ENCODE data around the gene TMEM9B.

The TMEM9B gene

DNA sequence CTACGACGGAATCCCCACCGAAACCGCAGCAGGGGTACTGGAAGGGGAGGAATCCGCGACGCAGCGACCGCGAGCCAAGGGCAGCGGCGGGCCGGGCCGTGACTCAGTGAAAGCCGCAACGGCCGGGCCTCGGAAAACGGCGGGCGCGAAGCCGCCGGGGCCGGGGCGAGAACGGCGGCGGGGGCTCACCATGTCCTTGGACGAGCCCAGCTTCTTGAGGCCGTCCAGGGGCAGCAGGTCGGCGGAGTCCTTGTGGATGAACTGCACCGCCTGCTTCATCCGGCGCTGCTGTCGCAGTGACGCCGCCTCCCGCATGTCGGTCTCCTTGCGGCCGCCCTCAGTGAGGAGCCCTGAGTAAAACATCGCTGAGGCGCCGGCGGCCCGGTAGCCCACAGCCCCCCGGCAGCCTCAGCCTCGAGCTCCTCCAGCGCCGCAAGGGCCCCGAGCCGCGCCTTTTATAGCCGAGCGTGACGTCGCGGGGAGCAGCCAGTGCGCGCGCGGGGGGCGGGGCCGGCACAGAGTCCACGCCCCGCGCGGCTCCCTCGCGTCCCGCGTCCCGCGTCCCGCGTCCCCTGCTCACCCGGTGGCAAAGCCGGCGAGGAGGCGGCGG, 39.4 kb upstream of the TMEM9B start, which contains the start of gene NRIP3:
Gene NRIP3, minus strand, starts transcription at position 429 of the 610 bp plus-strand sequence. Its CDS starts 66 bp downstream, at position 363.
- TF ChIP-seq, protein P1, sequence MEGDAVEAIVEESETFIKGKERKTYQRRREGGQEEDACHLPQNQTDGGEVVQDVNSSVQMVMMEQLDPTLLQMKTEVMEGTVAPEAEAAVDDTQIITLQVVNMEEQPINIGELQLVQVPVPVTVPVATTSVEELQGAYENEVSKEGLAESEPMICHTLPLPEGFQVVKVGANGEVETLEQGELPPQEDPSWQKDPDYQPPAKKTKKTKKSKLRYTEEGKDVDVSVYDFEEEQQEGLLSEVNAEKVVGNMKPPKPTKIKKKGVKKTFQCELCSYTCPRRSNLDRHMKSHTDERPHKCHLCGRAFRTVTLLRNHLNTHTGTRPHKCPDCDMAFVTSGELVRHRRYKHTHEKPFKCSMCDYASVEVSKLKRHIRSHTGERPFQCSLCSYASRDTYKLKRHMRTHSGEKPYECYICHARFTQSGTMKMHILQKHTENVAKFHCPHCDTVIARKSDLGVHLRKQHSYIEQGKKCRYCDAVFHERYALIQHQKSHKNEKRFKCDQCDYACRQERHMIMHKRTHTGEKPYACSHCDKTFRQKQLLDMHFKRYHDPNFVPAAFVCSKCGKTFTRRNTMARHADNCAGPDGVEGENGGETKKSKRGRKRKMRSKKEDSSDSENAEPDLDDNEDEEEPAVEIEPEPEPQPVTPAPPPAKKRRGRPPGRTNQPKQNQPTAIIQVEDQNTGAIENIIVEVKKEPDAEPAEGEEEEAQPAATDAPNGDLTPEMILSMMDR (conservative IDR thresholded peaks at IDR 0.05) = no peak
- TF ChIP-seq ZFX (IDR thresholded peaks at IDR 0.05) = no peak
- no peak within 1 kb of the TSS for H3K27ac ChIP-seq

DNA sequence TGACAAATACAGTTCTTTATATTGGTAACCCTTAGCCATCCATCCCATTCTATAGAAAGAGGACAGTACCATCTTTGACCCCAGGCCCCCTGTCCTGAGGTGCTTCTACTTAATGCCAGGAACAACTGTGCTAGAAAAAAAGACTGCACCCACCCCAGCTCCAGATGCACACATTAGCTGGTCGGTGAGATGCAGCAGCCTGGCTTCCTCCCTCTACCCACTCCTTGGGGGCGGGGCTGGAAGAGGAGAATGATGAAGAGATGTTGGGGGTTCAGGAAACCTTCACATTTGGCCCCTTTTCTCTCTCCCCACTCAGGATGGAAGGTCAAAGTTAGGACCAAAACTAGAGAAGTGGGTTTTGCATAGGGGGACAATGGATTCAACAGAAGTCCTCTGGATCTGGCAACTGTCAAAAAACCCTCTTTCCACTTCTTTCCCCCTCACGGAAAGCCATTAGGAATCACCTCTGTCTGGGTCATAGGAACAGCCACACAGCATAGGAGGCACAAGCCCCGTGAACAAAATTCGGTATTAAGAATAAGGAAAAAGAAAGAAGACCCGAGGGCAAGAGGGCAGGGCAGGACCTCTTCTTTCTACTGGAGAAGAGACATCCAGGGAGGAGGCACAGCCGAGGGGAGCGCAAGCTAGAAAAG, 38.8 kb upstream of the TMEM9B start:
- TF ChIP-seq ZFX (IDR thresholded peaks at IDR 0.05) = no peak
- TF ChIP-seq, protein P1 (conservative IDR thresholded peaks at IDR 0.05) = no peak
- no peak overlapping the region for H3K27ac ChIP-seq

DNA sequence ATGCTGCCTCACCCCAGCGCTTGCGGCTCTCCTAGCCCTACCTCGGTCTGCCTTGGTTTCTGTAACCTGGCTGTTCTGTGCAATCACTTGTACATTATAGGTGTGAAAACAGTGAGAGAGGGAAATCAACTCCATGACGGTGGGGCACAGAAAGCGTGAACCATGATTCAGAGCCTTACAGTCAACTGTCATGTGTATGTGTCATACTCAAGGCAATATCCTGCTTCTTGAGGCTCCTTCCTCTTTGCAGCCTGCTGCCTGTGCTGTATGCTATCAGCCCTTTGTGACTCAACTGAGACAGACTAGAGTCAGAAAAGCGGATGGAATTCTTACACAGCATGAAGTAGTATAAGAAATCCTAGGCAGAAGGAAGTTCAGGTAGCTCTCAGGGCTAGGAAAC, 37.5 kb upstream of the TMEM9B start:
- TF ChIP-seq ZFX (IDR thresholded peaks at IDR 0.05) = no peak
- TF ChIP-seq, protein P1 (conservative IDR thresholded peaks at IDR 0.05) = no peak
- H3K27ac ChIP-seq = no peak overlapping the region

DNA sequence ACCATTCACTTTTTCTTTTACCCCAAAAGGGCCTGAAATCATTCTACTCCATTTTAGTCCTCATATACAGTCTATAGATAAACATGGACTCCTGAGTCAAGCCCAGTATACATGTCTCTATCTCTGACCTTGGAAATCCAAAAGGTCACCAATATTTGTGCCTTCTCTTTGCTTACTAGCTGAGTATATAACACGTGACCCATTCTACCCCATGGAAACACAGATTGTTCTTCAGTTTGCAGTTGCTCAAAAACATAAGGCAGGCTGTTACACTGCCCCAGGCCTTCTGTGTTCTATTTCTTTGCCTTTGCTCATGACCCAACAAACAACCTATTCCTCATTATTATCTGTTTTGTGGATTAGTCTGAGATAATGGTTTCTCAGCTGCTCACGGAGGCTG, 33.8 kb upstream of the TMEM9B start:
- H3K27ac ChIP-seq = no peak overlapping the region
- TF ChIP-seq, protein P1 (conservative IDR thresholded peaks at IDR 0.05) = no peak

DNA sequence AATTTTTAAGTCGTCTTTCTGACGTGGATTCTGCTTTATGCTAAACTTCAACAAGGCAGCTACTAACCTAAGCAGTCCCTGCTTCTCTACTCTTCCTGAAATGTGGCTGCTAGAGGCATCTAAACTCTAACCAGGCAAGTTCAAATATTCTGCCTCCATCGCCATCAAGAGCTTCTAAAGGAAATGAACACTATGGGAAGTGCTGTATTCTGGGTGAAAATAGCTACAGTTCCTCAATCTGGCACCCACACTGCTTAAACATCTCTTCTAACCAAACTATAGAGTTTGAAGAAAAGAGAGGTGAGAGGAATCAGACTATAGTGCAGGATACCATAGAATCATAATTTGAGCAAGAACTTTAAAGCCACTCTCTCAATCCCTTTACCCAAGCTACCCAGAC, 33.2 kb upstream of the TMEM9B start:
- TF ChIP-seq ZFX (IDR thresholded peaks at IDR 0.05) = no peak
- TF ChIP-seq, protein P1 (conservative IDR thresholded peaks at IDR 0.05) = no peak
- no peak overlapping the region for H3K27ac ChIP-seq

DNA sequence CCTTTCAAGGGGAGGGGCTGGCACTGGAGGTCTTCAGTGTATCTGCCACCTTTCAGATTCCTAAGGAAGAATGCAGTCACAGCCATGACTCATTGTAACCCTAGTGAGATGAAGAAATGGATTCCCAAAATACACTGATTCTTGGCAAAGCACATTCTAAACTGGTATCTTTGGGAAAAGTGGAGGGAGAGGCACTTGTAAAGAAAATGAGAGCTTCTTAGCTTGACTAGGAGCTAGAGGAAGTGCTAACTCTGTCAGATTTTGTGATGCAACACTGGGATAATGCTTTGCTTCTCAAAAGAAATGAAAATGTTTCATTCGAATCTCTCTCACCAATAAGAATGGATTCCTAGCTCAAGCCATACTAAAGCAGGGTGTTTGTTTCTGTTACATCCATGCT, 25.2 kb upstream of the TMEM9B start:
- H3K27ac ChIP-seq = no peak overlapping the region
- TF ChIP-seq ZFX (IDR thresholded peaks at IDR 0.05) = no peak
- TF ChIP-seq, protein P1 (conservative IDR thresholded peaks at IDR 0.05) = no peak

DNA sequence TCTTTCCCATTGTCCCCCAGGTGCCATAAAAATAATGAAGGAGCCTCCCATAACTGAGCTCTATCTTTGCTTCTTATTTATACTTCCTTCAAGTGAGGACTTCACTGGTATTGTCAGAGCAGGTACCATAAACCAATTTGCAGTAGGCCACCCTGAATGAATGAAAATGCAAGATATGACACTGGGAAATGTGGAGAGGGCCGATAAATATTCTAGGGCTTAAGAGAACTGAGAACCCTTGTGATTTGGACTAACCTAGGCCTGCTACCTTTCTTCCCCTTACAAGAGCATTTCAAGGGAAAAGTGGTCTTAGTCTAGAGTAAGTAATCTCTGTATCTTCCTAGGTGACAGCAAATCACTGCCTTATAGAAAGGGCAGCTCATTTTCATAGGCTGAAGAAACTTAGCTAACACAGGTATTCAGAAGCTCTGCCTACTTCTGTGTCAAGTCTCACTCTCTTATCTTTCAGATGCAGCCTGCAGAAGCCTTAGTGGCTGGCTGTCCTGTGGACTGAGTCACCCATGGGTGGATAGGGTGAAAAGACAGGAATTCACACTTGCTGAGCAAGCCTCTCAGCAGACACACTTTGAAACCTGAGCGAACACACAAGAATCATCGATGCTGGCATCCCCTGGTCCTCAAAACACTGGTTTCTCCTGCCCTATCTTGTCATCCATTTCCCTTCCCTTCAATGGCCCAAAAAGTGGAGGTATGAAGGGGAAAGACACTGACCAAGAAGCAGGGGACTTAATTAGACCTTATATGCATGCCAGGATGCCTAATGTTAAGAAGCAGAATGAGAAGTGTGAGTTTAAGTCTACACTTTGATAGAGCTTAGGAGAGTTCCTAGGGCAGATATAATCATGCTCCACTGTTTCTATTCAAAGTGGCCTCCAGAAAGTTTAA, 24.3 kb upstream of the TMEM9B start:
- no peak for TF ChIP-seq ZFX (IDR thresholded peaks at IDR 0.05)
- TF ChIP-seq, protein P1 (conservative IDR thresholded peaks at IDR 0.05) = no peak
- H3K27ac ChIP-seq = no peak overlapping the region
